Naive thymus-derived CD8-positive, alpha-beta T cell (primary cell): ENCODE results near the gene C22orf23. TPM values are rescaled to one million over a fixed set of nuclear protein-coding genes. Genes with fewer than 3 reads are reported as not detected.

Experiments used
- ATAC-seq, 2 donors: fragments of 150-1000 bp; cut with Tn5 transposase in 1 of 2; sonication (Bioruptor Pico), chemical (Tn5 transposase) in 1 of 2; 1 replicate in 1 of 2; 2 replicates in 1 of 2; pipeline ENCODE4 v1.10.0; 2021; ENCODE audit warnings: mild to moderate bottlenecking in 2 of 2, moderate library complexity in 2 of 2
- POLR2A ChIA-PET: fragments of 350-600 bp; sonication (Branson Sonifier 250); formaldehyde crosslinking; loops from one replicate; lab custom pipeline; 2021; ENCODE audit warnings: antibody characterized with exemption; lab: Charles Lee
- DNase-seq, 10 donors: peaks; one replicate each; pipeline versions ENCODE4 v3.0.0 to v3.0.0-alpha.2; 2020 to 2022
- H3K27ac Mint-ChIP-seq, 10 donors: one replicate each; pipeline ENCODE4 v1.8.0; 2020 to 2022; ENCODE audit warnings: mild to moderate bottlenecking in 10 of 10, mixed read lengths in 10 of 10, moderate library complexity in 4 of 10, inconsistent platforms in 1 of 10
- H3K27me3 Mint-ChIP-seq, 5 donors: one replicate each; pipeline ENCODE4 v1.8.0; 2021 to 2022; ENCODE audit warnings: mixed read lengths in 5 of 5
- H3K36me3 Mint-ChIP-seq, 3 donors: one replicate each; pipeline ENCODE4 v1.8.0; 2020 to 2022; ENCODE audit warnings: mixed read lengths in 3 of 3, mild to moderate bottlenecking in 2 of 3, inconsistent platforms in 1 of 3
- H3K4me1 Mint-ChIP-seq, 4 donors: one replicate each; pipeline ENCODE4 v1.8.0; 2021 to 2022; ENCODE audit warnings: mixed read lengths in 4 of 4
- H3K4me3 Mint-ChIP-seq, 10 donors: one replicate each; pipeline ENCODE4 v1.8.0; 2020 to 2022; ENCODE audit warnings: mild to moderate bottlenecking in 10 of 10, mixed read lengths in 10 of 10, moderate library complexity in 6 of 10, inconsistent platforms in 1 of 10
- H3K9me3 Mint-ChIP-seq, 9 donors: one replicate each; pipeline ENCODE4 v1.8.0; 2020 to 2022; ENCODE audit warnings: mixed read lengths in 9 of 9, mild to moderate bottlenecking in 3 of 9, inconsistent platforms in 1 of 9, moderate library complexity in 1 of 9
- polyA plus RNA-seq, 3 donors: library from polyadenylated mRNA; unstranded; fragments of 300-500 nt; fragmentation: Illumina TruSeq; gene quantifications; one replicate each; pipeline ENCODE4 v1.2.3, GENCODE V29; 2021
- total RNA-seq, 8 experiments: library from RNA in 2 of 8; stranded (reverse) in 2 of 8; gene quantifications; one replicate each; pipeline ENCODE4 v1.2.3 and lab custom pipeline; 2021 to 2026

C22orf23 gene
- total and polyA plus RNA-seq, 5 experiments from 2014 or later, result not detected

- peaks cover 0 to 20% (median 11%) of the 10 kb centered on the region in 4 donors for H3K4me1 Mint-ChIP-seq
- no peaks in the 10 kb centered on the region for H3K27me3 Mint-ChIP-seq
- ATAC-seq, result no peak
- H3K4me3 Mint-ChIP-seq, result no peak overlapping the region
- H3K36me3 Mint-ChIP-seq, result no peaks in the 10 kb centered on the region
- H3K9me3 Mint-ChIP-seq, result no peaks in the 10 kb centered on the region
- DNase-seq, result no peak
- POLR2A ChIA-PET, result no interaction called here
- H3K27ac Mint-ChIP-seq, result no peak overlapping the region
Observed at GRCh38 chr22:37990301-37990700, 36.9 kb upstream of the C22orf23 start.

DNA sequence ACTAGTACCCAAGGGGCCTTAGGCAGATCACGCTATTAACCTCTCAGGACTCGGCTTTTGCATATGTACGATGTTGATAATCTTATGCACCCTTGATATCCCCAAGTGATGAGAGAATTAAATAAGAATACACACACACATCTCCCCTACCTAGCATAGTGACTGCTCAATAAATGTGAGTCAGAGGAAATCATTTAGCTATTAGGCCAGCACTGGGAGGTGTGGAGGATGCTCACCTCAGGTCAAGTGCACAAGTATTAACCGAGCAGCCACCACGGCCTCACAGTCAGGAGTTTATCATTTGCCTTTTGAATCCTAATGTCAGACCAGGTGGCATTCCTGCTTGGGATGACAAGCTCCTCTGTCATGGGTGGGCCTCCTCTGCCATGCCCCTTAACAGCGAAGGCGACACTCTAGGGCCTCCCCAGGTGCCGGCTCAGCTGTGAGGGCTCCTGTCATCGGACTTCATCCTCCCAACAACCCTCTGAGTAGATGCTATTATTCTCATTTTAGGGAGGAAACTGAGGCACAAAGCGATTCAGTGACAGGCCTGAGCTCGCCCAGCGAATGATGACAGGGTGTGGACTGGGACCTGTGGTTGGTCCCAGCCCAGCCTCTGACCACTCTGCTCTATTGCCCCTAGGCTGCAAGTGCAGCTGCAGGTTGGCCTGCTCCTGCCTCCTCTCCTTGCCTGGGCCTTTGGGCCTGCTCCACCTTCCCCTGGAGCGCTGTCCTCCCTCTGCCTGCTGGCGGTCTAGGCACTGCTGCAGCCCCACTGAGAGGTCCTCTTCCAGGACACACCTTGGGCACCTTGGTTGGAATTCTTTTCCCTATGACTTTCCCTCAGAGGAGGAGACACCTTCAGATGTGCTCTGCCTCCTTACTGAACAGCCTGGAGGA, 36.0 kb upstream of the C22orf23 start:
- Mint-ChIP-seq H3K4me1 (peaks cover 0 to 13% (median 7%) of the 10 kb centered on the region in 4 donors), H3K4me3 (no peak overlapping the region), H3K9me3 (no peaks in the 10 kb centered on the region), H3K27me3 (no peaks in the 10 kb centered on the region), H3K36me3 (peaks cover 0 to 2% (median 0%) of the 10 kb centered on the region in 3 donors), H3K27ac (peak overlapping the region in 1 of 10 donors; percentile 4)
- POLR2A ChIA-PET, result no interaction called here
- DNase-seq, result peak in 1 of 10 donors; percentile 24
- ATAC-seq, result no peak

- Mint-ChIP-seq H3K27ac (no peak overlapping the region), H3K9me3 (no peaks in the 10 kb centered on the region), H3K4me1 (peaks cover 0 to 2% (median 0%) of the 10 kb centered on the region in 4 donors), H3K27me3 (no peaks in the 10 kb centered on the region), H3K4me3 (no peak overlapping the region), H3K36me3 (peaks cover 0 to 4% (median 0%) of the 10 kb centered on the region in 3 donors)
- POLR2A ChIA-PET, result no interaction called here
- DNase-seq (no peak), ATAC-seq (no peak)
Observed at GRCh38 chr22:37986371-37986770, 33.0 kb upstream of the C22orf23 start.

GRCh38 chr22:37985751-37986281, 32.4 kb upstream of the C22orf23 start:
- Mint-ChIP-seq H3K27ac (peak overlapping the region in 1 of 10 donors; percentile 33), H3K4me3 (no peak overlapping the region)

DNA sequence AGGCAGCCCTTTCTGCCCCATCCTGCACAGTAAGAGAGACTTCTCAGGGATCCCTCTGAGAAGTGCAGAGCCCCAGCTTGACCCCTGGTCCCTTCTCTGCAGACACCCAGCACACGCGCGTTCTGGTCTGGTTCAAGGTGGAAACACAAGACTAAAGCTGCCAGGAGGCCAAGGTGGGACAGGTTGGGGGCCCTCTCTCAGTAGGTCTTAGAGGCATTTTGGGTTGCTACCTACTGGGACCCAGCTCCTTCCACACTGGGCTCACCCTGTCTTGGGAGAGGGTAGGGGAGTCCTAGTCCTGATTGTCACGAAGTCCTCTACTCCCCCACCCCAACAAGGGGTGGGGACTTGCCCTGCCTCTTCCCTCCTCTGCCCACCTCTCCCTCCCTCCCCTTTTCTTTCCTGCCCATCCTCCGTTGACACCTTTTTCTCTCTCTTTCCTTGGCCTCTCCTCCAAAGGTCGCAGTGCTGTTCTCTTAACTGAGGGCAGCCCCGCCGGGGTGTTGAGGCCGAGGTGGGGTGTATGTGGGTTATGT, 31.7 kb upstream of the C22orf23 start:
- POLR2A ChIA-PET, result no interaction called here
- Mint-ChIP-seq H3K9me3 (no peaks in the 10 kb centered on the region), H3K27me3 (no peaks in the 10 kb centered on the region), H3K27ac (peak overlapping the region in 1 of 10 donors; percentile 20), H3K36me3 (peaks cover 0 to 9% (median 0%) of the 10 kb centered on the region in 3 donors), H3K4me1 (peaks cover 0 to 2% (median under 1%) of the 10 kb centered on the region in 4 donors), H3K4me3 (no peak overlapping the region)
- DNase-seq (no peak), ATAC-seq (no peak)

More at GRCh38 chr22:37985751-37986281, 32.4 kb upstream of the C22orf23 start:
- Mint-ChIP-seq H3K36me3 (peaks cover 0 to 7% (median 0%) of the 10 kb centered on the region in 3 donors), H3K4me1 (peaks cover 0 to 2% (median 0%) of the 10 kb centered on the region in 4 donors), H3K9me3 (no peaks in the 10 kb centered on the region), H3K27me3 (no peaks in the 10 kb centered on the region)
- DNase-seq (no peak), ATAC-seq (no peak)
- POLR2A ChIA-PET, result no interaction called here

DNA sequence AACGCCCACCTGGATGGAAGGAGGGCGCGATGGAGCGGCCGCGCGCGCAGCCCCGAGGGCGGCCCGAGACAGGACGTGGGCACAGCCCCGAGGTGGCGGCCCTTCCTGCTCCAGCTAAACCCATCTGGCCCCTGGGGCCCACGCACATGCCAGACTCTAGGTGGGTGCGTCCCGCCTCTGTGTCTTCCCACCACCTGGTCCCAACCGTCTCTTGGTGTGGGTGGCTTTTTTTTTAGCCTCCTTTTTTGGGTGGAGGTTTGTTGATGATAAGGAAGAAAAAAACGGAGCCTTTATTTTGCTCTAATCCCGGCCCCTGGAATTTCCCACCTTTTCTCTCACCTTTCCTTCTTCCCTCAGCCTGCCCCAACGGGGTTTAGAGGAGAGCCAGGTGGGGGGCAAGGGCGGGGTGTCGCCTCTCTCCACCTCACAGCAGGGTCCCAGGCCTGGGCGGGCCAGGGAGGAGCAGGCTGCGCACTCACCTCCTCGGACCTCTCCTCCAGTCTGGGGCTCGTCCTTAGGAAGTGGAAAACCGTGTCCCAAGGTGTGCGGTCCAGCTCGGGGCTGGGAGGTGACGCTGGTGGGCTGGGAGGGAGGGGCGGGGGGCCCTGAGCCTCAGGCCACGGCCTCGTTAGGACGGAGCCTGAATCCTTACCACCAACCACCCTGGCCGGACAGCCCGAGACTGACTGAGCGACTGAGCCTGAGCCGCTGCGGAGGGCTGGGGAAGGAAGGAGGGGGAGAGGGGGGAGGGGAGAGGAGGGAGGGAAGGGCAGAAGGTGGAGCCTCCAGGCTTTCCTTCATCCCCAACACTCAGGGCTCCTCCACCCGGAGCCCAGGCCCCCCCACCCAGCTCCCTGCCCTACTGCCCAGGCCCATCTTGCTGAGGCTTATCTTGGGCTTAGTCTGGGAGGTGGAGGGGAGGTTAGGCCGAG, 30.7 kb upstream of the C22orf23 start, which contains the start of gene SOX10:
SOX10 (minus strand) TSS at position 696 of the 932 bp plus-strand sequence. CDS start 771 bp downstream, outside the sequence.
- DNase-seq, result no peak
- POLR2A ChIA-PET, result no interaction called here
- Mint-ChIP-seq H3K4me1 (peaks cover 0 to 4% (median under 1%) of the 10 kb centered on the region in 4 donors), H3K4me3 (no peak within 1 kb of the TSS), H3K36me3 (peaks cover 0 to 9% (median 0%) of the 10 kb centered on the region in 3 donors), H3K9me3 (no peaks in the 10 kb centered on the region), H3K27me3 (no peaks in the 10 kb centered on the region), H3K27ac (peak within 1 kb of the TSS in 2 of 10 donors; percentile 20 to 24)
- no peak for ATAC-seq

- H3K4me3 Mint-ChIP-seq, result no peak overlapping the region
- H3K27ac Mint-ChIP-seq, result peak overlapping the region in 1 of 10 donors; percentile 34
- H3K36me3 Mint-ChIP-seq, result peaks cover 0 to 9% (median 0%) of the 10 kb centered on the region in 3 donors
- POLR2A ChIA-PET, result no interaction called here
- no peaks in the 10 kb centered on the region for H3K27me3 Mint-ChIP-seq
- no peaks in the 10 kb centered on the region for H3K9me3 Mint-ChIP-seq
- DNase-seq (no peak), ATAC-seq (no peak)
- peaks cover 0 to 4% (median under 1%) of the 10 kb centered on the region in 4 donors for H3K4me1 Mint-ChIP-seq
Observed at GRCh38 chr22:37982938-37983859, 29.8 kb upstream of the C22orf23 start.

GRCh38 chr22:37982151-37982785, 28.9 kb upstream of the C22orf23 start:
- peak overlapping the region in 1 of 10 donors; percentile 91 for H3K27ac Mint-ChIP-seq
- ATAC-seq, result no peak
- H3K9me3 Mint-ChIP-seq, result no peaks in the 10 kb centered on the region
- peaks cover 0 to 4% (median under 1%) of the 10 kb centered on the region in 4 donors for H3K4me1 Mint-ChIP-seq
- no peaks in the 10 kb centered on the region for H3K27me3 Mint-ChIP-seq
- H3K4me3 Mint-ChIP-seq, result no peak overlapping the region
- DNase-seq, result no peak
- POLR2A ChIA-PET, result no interaction called here
- peaks cover 0 to 9% (median 0%) of the 10 kb centered on the region in 3 donors for H3K36me3 Mint-ChIP-seq

- no peaks in the 10 kb centered on the region for H3K9me3 Mint-ChIP-seq
- peak overlapping the region in 1 of 10 donors; percentile 31 for H3K27ac Mint-ChIP-seq
- POLR2A ChIA-PET, result no interaction called here
- no peaks in the 10 kb centered on the region for H3K27me3 Mint-ChIP-seq
- peaks cover 0 to 4% (median under 1%) of the 10 kb centered on the region in 4 donors for H3K4me1 Mint-ChIP-seq
- DNase-seq (no peak), ATAC-seq (no peak)
- no peak overlapping the region for H3K4me3 Mint-ChIP-seq
- peaks cover 0 to 9% (median under 1%) of the 10 kb centered on the region in 3 donors for H3K36me3 Mint-ChIP-seq
Observed at GRCh38 chr22:37981282-37982011, 28.0 kb upstream of the C22orf23 start.

DNA sequence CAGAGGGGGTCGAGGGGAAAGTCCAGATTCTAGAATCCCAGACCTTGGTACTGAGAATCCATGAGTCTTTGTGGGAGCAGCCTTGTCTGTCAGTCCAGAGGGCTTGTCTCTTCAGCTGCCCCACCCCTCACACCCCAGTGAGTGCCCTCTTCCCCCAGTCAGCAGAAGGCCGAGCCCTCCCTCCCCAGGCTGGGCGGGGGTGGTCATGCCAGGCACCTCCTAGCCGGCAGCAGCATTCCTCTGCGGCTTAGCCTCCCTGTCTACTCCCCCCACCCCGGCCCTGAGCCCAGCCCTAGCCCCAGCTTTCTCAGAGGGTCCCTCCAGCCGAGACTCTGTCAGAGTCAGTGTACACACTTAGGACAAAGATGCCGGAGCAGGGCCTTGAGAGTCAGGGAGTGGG, 26.4 kb upstream of the C22orf23 start:
- DNase-seq (no peak), ATAC-seq (no peak)
- no peaks in the 10 kb centered on the region for H3K9me3 Mint-ChIP-seq
- H3K4me1 Mint-ChIP-seq, result peaks cover 0 to 8% (median 2%) of the 10 kb centered on the region in 4 donors
- H3K4me3 Mint-ChIP-seq, result no peak overlapping the region
- H3K27me3 Mint-ChIP-seq, result no peaks in the 10 kb centered on the region
- peaks cover 0 to 20% (median 7%) of the 10 kb centered on the region in 3 donors for H3K36me3 Mint-ChIP-seq
- H3K27ac Mint-ChIP-seq, result no peak overlapping the region
- POLR2A ChIA-PET, result interaction anchor here (1.3 kb wide), 1 partner anchor 17 kb away, joined by 3 read pairs; no protein-coding TSS in a partner anchor
